Immature natural killer cell (primary cell): ENCODE measurements around the gene GMDS. TPM values are rescaled to one million over a fixed set of nuclear protein-coding genes. Genes with fewer than 3 reads are reported as not detected.
A peak's percentile ranks its signal among the peaks of the same experiment; 100 is the strongest.

Experiments
- DNase-seq, 3 donors: peaks; one replicate each; pipeline ENCODE4 v3.0.0; 2022; ENCODE audit warnings: mixed read lengths in 1 of 3
- H3K27ac Mint-ChIP-seq, 6 donors: one replicate each; pipeline ENCODE4 v1.8.0; 2020; ENCODE audit warnings: mixed read lengths in 6 of 6, mild to moderate bottlenecking in 5 of 6, inconsistent platforms in 4 of 6, moderate library complexity in 3 of 6
- H3K27me3 Mint-ChIP-seq, 3 donors: one replicate each; pipeline ENCODE4 v1.8.0; 2020 to 2021; ENCODE audit warnings: low read depth in 3 of 3, mild to moderate bottlenecking in 3 of 3, mixed read lengths in 3 of 3, moderate library complexity in 3 of 3, inconsistent platforms in 1 of 3
- H3K36me3 Mint-ChIP-seq, 3 donors: one replicate each; pipeline ENCODE4 v1.8.0; 2020; ENCODE audit warnings: mixed read lengths in 3 of 3, inconsistent platforms in 2 of 3, mild to moderate bottlenecking in 2 of 3
- H3K4me1 Mint-ChIP-seq, 2 donors: one replicate each; pipeline ENCODE4 v1.8.0; 2020; ENCODE audit warnings: inconsistent platforms in 2 of 2, mild to moderate bottlenecking in 2 of 2, mixed read lengths in 2 of 2, moderate library complexity in 1 of 2
- H3K4me3 Mint-ChIP-seq, 5 donors: one replicate each; pipeline ENCODE4 v1.8.0; 2020; ENCODE audit warnings: mild to moderate bottlenecking in 5 of 5, mixed read lengths in 5 of 5, inconsistent platforms in 3 of 5, moderate library complexity in 3 of 5
- H3K9me3 Mint-ChIP-seq, 6 donors: one replicate each; pipeline ENCODE4 v1.8.0; 2020; ENCODE audit warnings: mild to moderate bottlenecking in 6 of 6, mixed read lengths in 6 of 6, inconsistent platforms in 4 of 6, moderate library complexity in 3 of 6
- polyA plus RNA-seq, 3 donors: library from polyadenylated mRNA; unstranded; fragments of 300-500 nt; fragmentation: Illumina TruSeq; gene quantifications; one replicate each; pipeline ENCODE4 v1.2.3, GENCODE V29; 2021

The GMDS gene
- polyA plus RNA-seq, 3 donors from 2014 or later = 14.1 to 25.4 (median 22.5) TPM

DNA sequence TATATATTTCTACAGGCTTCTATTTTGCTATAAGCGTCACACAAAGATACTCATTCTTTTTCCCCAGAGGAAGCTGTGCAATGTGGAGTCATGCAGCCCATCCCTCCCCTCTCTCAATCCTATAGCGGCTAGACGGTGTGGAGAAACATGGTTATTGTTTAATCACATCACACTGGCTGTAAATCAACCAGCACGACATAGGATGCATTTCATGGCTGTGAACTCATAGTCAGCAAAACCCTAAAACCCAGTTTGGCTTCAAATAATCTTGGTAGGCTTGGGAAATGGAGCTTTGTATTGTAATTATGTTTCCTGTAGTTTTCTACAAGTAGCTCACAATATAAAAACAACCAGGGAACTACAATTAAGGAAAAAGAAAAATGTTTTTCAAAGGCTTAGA lies 618.9 kb downstream of the GMDS start:
- Mint-ChIP-seq H3K9me3 (peaks cover 0 to 1% (median 0%) of the 10 kb centered on the region in 6 donors), H3K27me3 (peaks cover 10 to 24% (median 19%) of the 10 kb centered on the region in 3 donors), H3K27ac (no peak overlapping the region), H3K4me1 (peaks cover 18% of the 10 kb centered on the region in 2 donors), H3K36me3 (peaks cover 25 to 33% (median 26%) of the 10 kb centered on the region in 3 donors), H3K4me3 (peak overlapping the region in 4 of 5 donors; percentile 19 to 72 (median 44))
- DNase-seq = no peak

DNA sequence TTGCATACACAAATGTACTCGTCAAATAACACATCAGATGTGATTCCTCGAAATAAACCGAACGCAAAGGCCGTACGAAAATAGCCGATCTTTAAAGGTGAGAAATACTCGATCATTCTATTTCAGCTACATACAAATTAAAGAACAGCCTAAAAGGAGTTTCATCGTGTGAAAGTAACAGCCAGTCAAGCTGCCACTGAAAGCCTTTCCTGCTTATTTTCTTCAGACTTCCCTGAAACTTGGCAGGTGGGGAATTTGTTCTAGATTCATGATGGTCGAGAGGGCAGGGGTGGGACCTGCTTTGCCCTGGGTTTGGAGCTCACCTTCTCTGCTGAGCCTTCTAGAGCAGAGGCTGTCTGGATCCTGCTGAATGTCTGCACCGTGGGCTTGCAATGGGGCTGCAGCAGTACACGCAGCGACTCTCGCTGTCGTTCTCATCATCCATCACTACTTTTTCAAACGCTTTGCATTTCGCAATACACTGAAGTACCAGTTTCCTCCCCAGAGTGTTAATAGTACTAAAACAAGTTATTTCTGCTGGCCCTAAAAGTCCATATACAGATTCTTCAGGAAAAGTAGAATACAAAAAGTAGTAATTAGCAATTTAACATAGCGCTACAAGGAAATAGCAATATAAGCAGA lies 619.5 kb downstream of the GMDS start:
- H3K36me3 Mint-ChIP-seq = peaks cover 25 to 33% (median 26%) of the 10 kb centered on the region in 3 donors
- peak overlapping the region in 4 of 5 donors; percentile 72 to 85 (median 79) for H3K4me3 Mint-ChIP-seq
- peaks cover 18% of the 10 kb centered on the region in 2 donors for H3K4me1 Mint-ChIP-seq
- DNase-seq = no peak
- H3K9me3 Mint-ChIP-seq = peaks cover 0 to 1% (median 0%) of the 10 kb centered on the region in 6 donors
- no peak overlapping the region for H3K27ac Mint-ChIP-seq
- peaks cover 13 to 26% (median 19%) of the 10 kb centered on the region in 3 donors for H3K27me3 Mint-ChIP-seq

DNA sequence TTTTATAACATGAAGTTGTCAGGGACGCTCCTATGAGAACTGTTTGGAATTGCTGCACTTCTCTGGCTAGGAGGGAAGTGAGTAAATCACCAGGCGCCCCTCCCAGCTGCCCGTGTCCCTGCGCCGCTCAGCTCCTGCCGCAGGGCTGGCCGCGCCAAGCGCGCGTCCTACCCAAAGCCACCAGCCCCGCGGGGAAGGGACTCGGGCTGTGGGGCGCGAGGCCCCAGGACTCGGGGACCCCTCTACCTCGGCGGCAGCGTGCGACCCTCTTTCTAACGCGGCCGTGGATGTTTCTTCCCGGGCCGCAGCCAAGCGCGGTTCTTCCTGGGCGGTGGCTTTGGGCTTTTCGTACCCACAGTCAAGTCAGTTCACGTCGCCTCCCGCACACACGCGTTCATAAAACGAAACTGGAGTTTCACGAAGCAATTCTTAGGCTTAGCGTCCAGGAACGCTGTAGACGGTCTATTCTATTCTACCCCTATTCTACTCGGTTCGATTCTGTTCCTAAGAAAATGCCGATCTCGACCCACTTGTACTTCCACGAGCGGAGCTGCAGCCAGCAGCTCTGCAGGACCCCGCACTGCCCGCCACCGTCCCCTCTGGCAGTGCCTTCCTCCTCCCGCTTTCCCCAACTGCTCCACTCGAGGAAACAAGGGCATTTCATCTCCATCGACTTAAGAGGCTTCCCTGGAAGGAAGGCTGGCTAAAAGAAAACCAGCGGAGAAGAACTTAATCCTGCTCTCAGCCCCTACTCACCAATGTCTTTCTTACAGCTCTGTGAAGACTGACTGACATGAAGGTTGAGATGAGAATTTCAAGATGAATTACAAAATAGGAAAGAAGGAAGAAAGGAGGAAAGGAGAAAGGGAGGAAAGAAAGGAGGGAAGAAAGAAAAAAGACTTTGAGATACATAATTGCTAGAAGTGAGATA lies 620.3 kb downstream of the GMDS start:
- peaks cover 25 to 33% (median 26%) of the 10 kb centered on the region in 3 donors for H3K36me3 Mint-ChIP-seq
- no peak for DNase-seq
- peaks cover 0 to 1% (median 0%) of the 10 kb centered on the region in 6 donors for H3K9me3 Mint-ChIP-seq
- H3K27ac Mint-ChIP-seq = peak overlapping the region in 1 of 6 donors; percentile 11
- H3K27me3 Mint-ChIP-seq = peaks cover 13 to 26% (median 17%) of the 10 kb centered on the region in 3 donors
- H3K4me1 Mint-ChIP-seq = peaks cover 18% of the 10 kb centered on the region in 2 donors
- H3K4me3 Mint-ChIP-seq = peak overlapping the region; percentile 60 to 85 (median 78)

DNA sequence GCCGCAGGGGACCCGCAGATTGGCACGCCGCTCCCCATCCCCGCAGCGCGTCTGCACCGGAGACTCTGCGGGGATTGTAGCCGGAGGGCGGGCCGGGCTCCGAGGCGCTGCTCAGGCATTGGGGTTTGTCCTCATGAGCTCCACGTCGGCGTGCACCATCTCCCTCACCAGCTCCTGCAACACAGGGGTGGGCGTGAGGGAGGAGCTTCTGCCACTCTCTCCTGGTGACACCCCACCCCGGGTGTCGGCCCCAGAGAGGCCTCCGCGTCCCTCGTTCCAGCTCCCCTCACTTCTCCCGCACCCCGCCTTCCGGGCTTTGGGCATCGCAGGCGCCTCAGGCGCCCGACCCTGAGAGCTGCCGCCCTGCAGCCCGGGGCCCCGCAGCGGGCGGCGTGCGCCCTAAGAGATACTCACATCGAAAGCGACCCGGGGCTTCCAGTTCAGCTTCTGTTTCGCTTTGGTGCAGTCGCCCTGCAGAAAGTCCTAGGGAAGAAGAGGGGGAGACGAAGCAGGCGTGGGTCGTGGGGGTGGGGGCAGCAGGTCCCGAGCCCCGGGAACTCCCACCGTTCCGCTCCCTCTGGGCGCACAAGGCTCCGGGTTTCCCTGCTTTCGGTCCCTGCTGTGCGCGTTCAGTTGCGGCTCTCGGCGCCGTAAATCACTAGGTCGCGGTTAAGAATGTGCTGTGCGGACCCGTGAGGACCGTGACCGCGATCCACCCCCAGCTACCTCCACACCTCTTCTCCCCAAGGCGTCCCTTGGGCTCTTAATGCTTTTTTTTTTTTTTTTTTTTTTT lies 621.2 kb downstream of the GMDS start:
- H3K36me3 Mint-ChIP-seq = peaks cover 24 to 32% (median 26%) of the 10 kb centered on the region in 3 donors
- H3K9me3 Mint-ChIP-seq = peaks cover 0 to 1% (median 0%) of the 10 kb centered on the region in 6 donors
- peaks cover 13 to 26% (median 17%) of the 10 kb centered on the region in 3 donors for H3K27me3 Mint-ChIP-seq
- H3K4me1 Mint-ChIP-seq = peaks cover 18% of the 10 kb centered on the region in 2 donors
- H3K4me3 Mint-ChIP-seq = peak overlapping the region in 4 of 5 donors; percentile 27 to 57 (median 51)
- no peak for DNase-seq
- no peak overlapping the region for H3K27ac Mint-ChIP-seq

DNA sequence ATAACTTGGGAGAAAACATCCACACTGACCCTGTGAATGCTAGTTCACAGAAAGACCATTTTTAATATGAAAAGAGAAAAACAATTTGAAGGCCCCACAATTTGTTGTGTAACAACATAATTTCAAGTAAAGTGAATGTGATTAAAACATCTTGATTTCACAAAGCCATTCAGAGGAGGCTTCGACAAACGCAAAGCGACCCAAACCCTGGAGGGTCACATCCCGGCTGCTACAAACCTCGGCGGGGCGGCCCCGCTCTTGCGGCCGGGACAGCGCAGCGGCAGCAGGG lies 621.7 kb downstream of the GMDS start:
- H3K36me3 Mint-ChIP-seq = peaks cover 21 to 29% (median 22%) of the 10 kb centered on the region in 3 donors
- H3K27ac Mint-ChIP-seq = no peak overlapping the region
- peaks cover 0 to 1% (median 0%) of the 10 kb centered on the region in 6 donors for H3K9me3 Mint-ChIP-seq
- H3K4me1 Mint-ChIP-seq = peaks cover 18% of the 10 kb centered on the region in 2 donors
- peak overlapping the region in 4 of 5 donors; percentile 28 to 66 (median 50) for H3K4me3 Mint-ChIP-seq
- no peak for DNase-seq
- H3K27me3 Mint-ChIP-seq = peaks cover 11 to 29% (median 17%) of the 10 kb centered on the region in 3 donors

DNA sequence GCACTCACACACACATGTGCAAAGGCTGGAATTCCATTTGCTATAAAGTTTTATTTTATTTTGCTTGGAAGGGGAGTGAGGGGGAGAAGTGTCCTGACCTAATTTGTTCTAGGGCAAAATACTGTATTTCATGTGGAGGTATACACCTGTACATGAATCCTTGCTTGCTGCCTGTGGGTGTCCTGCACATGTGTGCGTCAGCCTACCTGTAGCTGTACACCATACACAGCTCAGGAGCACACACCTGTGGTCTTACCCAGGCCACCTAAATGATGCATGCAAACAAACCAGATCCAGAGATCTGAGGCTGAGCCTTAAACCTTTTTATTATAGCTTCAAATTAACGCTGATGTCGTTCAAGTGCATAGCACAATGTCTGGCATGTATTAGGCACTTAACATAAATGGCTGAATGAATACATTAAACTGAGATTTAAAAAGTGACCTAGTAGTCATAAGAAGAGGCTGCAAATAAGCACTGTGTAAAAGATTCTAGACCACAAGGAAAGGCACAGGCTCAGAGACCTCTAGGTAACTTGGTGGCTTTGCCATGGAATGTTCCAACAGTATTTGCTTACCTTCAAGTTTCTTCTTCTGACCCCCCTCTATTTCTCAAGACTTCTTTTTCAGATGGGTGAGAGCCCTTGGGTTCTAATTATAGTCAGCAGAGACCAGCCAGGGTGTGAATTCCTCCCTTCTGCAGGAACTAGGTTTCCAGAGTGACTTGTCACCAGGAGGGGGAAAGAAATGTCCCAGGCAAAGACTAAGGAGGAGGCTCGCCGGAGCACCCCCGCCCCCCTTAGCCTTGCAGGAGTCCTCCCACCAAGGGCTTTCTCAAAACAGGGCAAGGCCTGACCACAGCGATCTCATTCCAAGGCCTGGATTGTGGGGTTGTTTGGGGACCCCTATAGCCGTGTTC lies 622.3 kb downstream of the GMDS start:
- Mint-ChIP-seq H3K27ac (no peak overlapping the region), H3K4me3 (peak overlapping the region in 4 of 5 donors; percentile 28 to 66 (median 57)), H3K4me1 (peaks cover 18% of the 10 kb centered on the region in 2 donors), H3K27me3 (peaks cover 10 to 27% (median 20%) of the 10 kb centered on the region in 3 donors), H3K36me3 (peaks cover 21 to 29% (median 22%) of the 10 kb centered on the region in 3 donors), H3K9me3 (peaks cover 0 to 1% (median 0%) of the 10 kb centered on the region in 6 donors)
- no peak for DNase-seq

DNA sequence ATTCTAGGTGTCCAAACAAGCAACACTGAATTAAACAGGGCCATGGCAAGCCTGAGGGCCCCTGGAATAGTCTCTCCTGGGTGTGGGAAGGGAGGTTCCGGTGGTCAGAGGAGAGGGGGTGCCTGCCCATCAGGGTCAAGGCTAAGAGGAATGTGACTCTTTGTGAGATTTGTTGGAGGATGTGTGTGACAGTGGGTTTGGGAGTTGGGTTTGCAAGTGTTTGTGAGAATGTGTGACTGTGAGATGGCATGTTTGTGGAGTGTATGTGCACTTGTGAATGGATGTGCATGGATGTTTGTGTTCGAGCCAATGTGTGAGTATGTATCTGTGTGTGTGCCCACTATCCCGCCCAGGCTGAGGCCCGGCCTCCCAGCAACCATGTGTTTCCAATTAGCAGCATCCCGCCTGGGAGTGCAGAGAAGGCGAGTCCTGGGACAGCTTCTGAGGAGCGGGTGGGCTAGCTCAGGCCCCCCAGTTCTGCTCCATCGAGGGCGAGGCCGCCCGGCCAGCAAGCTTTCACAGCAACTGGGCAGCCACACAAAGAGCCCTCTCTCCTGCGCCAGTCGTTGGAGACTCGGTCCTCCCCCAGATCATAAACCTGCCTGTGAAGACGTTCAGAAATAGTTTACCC lies 623.1 kb downstream of the GMDS start:
- H3K4me3 Mint-ChIP-seq = no peak overlapping the region
- H3K27ac Mint-ChIP-seq = no peak overlapping the region
- H3K9me3 Mint-ChIP-seq = peaks cover 0 to 1% (median 0%) of the 10 kb centered on the region in 6 donors
- peaks cover 21 to 29% (median 22%) of the 10 kb centered on the region in 3 donors for H3K36me3 Mint-ChIP-seq
- DNase-seq = no peak
- peaks cover 11 to 29% (median 25%) of the 10 kb centered on the region in 3 donors for H3K27me3 Mint-ChIP-seq
- H3K4me1 Mint-ChIP-seq = peaks cover 18% of the 10 kb centered on the region in 2 donors

DNA sequence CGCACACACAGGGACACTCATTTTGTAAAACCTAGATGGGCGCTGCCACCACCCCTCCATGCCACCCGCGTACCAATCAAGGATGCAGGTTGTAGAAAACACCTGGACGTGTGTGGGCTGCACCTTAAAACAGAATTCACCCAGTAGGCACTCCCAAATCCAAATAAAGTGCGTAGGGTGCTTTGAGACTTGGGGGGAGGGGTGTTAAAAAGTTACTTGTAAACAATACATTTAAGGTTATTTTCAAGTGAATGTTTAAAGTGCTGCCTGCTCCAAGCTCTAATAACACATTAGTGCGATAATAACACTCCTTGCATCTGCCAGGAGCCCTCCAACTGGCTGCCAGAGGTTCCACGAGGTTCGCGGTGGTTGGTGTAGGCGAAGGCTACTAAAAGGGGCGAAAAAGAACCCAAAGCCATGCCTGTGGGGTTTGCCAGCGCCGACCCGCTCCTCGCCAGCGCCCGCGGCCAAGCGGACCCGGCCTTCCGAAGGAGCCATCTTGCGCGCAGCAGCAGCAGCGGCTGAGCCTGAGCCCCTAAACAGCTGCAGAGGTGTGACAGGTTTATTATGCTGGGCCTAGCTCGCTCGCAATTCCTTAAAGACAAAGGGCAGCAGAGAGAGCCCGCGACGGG lies 624.2 kb downstream of the GMDS start:
- no peak overlapping the region for H3K27ac Mint-ChIP-seq
- peaks cover 14 to 16% of the 10 kb centered on the region in 2 donors for H3K4me1 Mint-ChIP-seq
- no peak overlapping the region for H3K4me3 Mint-ChIP-seq
- peaks cover 0 to 1% (median 0%) of the 10 kb centered on the region in 6 donors for H3K9me3 Mint-ChIP-seq
- no peak for DNase-seq
- peaks cover 21 to 29% (median 22%) of the 10 kb centered on the region in 3 donors for H3K36me3 Mint-ChIP-seq
- H3K27me3 Mint-ChIP-seq = peaks cover 13 to 30% (median 24%) of the 10 kb centered on the region in 3 donors

DNA sequence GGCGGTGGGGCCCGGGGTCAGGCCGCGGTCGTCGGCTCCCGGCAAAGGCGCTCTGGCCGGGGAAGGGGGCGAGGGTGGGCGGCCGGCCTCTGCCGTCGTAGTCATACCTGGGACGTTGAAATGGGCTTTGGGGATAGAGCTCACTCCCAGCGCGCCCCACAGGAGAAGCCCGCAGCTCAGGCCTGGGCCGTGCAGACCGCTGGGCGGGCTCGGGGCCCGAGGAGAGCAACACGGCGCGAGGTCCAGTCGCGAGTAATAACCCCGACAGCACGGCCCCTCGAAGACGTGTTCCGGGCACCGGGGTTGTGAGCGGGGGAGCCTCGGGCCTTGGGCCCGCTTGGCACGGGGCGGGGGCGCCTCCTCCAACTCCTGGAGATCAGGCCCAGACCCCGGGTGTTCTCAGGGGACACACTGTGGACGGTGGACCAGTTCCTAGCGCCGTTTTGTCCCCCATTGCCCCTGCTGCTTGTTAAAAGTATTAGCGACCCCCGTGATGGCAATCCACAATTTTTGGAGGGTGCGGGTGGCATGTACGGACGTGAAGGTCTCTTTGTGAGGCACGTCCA lies 624.8 kb downstream of the GMDS start:
- H3K9me3 Mint-ChIP-seq = peaks cover 0 to 1% (median 0%) of the 10 kb centered on the region in 6 donors
- peaks cover 8 to 11% of the 10 kb centered on the region in 2 donors for H3K4me1 Mint-ChIP-seq
- no peak for DNase-seq
- H3K36me3 Mint-ChIP-seq = peaks cover 21 to 28% (median 22%) of the 10 kb centered on the region in 3 donors
- H3K27ac Mint-ChIP-seq = no peak overlapping the region
- no peak overlapping the region for H3K4me3 Mint-ChIP-seq
- peaks cover 13 to 34% (median 23%) of the 10 kb centered on the region in 3 donors for H3K27me3 Mint-ChIP-seq

DNA sequence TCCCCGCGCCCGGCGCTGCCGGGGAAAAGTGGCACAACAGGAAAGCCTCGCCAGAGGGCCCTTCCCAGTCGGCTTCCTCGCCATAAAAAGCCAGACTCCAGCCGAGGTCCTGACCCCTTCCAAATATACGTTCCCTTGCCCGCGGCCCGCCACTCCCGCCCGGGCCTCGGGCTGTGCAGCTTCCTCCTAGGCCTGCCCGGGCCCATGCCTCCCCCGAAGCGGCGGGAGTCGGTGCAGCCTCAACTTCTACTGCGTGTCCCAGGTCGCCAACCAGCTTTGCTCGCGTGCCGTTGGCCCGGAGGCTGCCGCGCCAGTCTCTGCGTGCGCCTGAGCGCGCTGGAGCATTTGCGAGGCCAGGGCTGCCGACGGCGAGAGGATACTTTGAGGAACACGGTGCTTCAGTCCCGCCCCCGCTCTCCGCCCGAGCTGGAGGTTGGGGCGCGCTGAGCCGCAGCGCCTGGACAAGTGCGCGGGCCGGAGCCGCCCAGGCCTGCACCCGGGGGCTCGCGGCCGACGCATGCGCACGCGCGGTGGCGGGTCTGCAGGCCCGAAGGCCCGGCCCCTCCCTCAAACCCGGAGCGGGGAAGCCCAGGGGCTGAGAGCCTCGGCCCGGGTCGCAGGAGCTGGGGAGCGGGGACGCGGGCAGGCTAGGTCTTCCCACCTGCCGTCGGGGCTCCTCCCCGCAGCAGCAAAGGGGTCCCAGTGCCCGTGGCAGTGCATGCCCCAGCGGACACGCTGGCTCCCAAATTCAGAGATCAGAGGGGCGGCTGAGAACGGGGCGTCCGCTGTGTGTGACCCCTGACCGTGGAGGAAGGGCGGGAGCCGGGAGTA lies 625.5 kb downstream of the GMDS start:
- Mint-ChIP-seq H3K4me1 (peaks cover 1 to 4% of the 10 kb centered on the region in 2 donors), H3K27me3 (peaks cover 11 to 35% (median 26%) of the 10 kb centered on the region in 3 donors), H3K9me3 (no peaks in the 10 kb centered on the region), H3K4me3 (no peak overlapping the region), H3K36me3 (peaks cover 21 to 22% (median 21%) of the 10 kb centered on the region in 3 donors), H3K27ac (no peak overlapping the region)
- no peak for DNase-seq
